GM12872 (cell line): ENCODE results near the gene RUFY2.

Experiments used
- CTCF ChIP-seq: IDR thresholded peaks from 3 replicates; pipeline ENCODE4 v1.5.1; 2011; ENCODE audit warnings: low read depth, mild to moderate bottlenecking, low read length, moderate library complexity; ENCODE audit not compliant: insufficient read depth

RUFY2 gene

DNA sequence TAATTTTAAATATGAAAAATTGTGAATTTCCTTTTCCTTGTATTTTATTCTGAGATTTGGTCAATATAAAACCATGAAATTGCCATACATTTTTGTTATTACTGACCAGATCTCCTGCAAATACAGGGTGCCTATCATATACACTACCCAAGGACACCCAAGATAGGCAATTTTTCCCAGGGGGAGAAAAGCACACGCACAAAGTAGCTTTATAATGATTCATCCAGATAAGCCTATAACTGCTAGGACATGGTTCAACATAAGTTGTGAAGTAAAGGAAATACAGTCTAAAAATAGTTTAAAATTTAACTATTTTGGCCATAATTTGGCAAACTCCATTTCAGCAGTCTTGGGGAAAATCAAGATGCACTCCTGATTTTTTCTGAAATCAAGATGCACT, 4.8 kb downstream of the RUFY2 start:
- no peak for TF ChIP-seq CTCF

DNA sequence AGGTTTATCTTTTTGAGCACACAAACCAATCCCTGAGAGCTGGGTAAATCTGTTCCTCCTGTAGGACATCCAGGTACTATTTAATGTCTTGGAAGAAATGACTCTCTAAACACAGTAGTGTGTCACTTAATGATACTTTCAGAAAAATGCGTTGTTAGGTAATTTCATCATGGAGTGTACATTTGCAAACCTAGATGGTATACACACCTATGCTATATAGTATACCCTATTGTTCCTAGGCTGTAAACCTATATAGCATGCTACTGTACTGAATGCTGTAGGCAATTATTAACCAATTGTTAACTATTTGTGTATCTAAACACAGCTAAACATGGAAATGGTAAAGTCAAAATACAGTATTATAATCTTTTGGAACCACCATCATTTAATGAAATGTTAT, 10.1 kb downstream of the RUFY2 start:
- no peak for TF ChIP-seq CTCF

GRCh38 chr10:68385740-68386139, 21.3 kb downstream of the RUFY2 start:
- no peak for TF ChIP-seq CTCF

DNA sequence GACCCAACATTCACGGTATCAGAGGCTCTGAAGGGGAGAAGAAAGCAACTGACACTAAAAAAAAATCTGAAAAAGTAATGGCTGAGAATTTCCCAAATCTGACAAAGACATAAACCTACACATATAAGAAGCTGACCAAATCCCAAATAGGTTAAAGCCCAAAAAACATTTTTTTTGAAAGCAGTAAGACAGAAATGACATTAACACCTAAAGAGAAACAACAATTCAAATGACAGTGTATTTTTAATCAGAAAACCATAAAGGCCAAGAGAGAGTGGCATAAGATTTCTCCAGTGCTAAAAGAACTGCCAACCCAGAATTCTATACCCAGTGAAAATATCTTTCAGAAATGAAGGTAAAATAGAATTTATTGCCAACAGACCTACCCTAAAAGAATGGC, 35.5 kb downstream of the RUFY2 start:
- TF ChIP-seq CTCF: no peak

DNA sequence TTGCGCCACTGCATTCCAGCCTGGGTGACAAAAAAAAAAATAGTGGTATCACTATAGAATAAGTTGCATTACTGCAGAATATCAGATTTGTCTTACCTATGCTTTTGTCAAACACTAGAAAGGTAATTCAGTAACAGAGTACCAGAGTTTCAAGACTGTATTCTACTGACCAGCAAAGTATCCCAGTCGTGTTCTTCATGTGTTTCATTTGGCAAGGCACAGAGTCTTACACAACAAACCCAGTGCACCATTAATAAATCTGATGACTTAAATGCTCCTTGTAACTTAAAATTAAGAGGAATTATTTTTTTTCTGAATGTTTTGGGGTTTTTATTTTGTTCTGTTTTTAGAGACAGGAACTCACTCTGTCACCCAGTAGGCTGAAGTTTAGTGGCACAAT, 40.0 kb downstream of the RUFY2 start:
- TF ChIP-seq CTCF: no peak

DNA sequence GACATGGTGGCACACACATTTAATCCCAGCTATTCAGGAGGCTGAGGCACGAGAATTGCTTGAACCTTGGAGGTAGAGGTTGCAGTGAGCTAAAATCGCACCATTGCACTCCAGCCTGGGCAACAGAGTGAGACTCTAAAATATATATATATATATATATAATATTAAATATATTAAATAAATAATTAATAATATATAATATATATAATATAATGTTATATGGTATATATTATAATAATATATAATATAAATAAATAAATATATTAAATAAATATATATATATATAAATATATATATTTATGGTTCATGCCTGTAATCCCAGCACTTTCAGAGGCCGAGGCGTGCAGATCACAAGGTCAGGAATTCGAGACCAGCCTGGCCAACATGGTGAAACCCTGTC, 40.5 kb downstream of the RUFY2 start:
- TF ChIP-seq CTCF: no peak

- no peak for TF ChIP-seq CTCF
These were observed 41.5 kb downstream of the RUFY2 start for GRCh38 chr10:68365611-68366010.
